Heart left ventricle (tissue), 16 donors: ENCODE results near the gene LOC101059915.
"Not testable (repeated sequence)": the region's sequence is repeated elsewhere in the genome, so short reads cannot be mapped to it uniquely, and the experiment has no call there.

ENCODE experiments used
- ATAC-seq, 4 donors: fragments of 200-7000 bp; cut with Tn5 transposase; one replicate each; pipeline ENCODE4 v1.9.1; 2020 to 2022; ENCODE audit warnings: moderate library complexity in 4 of 4, mild to moderate bottlenecking in 3 of 4, moderate number of reproducible peaks in 1 of 4
- DNase-seq, 5 donors: peaks; one replicate each; pipeline ENCODE4 v3.0.0-alpha.2; 2020
- H3K27ac ChIP-seq, 12 donors: fragments of 200-600 bp; sonication (generic) in 4 of 12; one replicate each; pipeline versions ENCODE4 v1.5.0 to v1.8.0; 2016 to 2022; ENCODE audit warnings: mild to moderate bottlenecking in 2 of 12
- H3K27me3 ChIP-seq, 9 donors: fragments of 200-600 bp; sonication (generic) in 2 of 9; one replicate each; pipeline versions ENCODE4 v1.5.1 to v1.8.0; 2016 to 2022; ENCODE audit warnings: mild to moderate bottlenecking in 3 of 9
- H3K36me3 ChIP-seq, 9 donors: fragments of 200-600 bp; sonication (generic) in 2 of 9; one replicate each; pipeline versions ENCODE4 v1.5.0 to v1.8.0; 2018 to 2022; ENCODE audit warnings: mild to moderate bottlenecking in 2 of 9
- H3K4me1 ChIP-seq, 12 donors: fragments of 200-600 bp; sonication (generic) in 4 of 12; one replicate each; pipeline versions ENCODE4 v1.5.0 to v1.8.0; 2016 to 2022; ENCODE audit warnings: mild to moderate bottlenecking in 3 of 12
- H3K4me3 ChIP-seq, 12 donors: fragments of 200-600 bp; sonication (generic) in 4 of 12; one replicate each; pipeline versions ENCODE4 v1.5.0 to v1.8.0; 2017 to 2022; ENCODE audit warnings: mild to moderate bottlenecking in 9 of 12, moderate library complexity in 4 of 12
- H3K9me3 ChIP-seq, 12 donors: fragments of 200-600 bp; sonication (generic) in 4 of 12; one replicate each; pipeline versions ENCODE4 v1.5.0 to v1.8.0; 2016 to 2022; ENCODE audit warnings: mild to moderate bottlenecking in 1 of 12
- POLR2A ChIP-seq, 2 donors: fragments of 450-650 bp; IDR thresholded peaks; one replicate each; pipeline ENCODE4 v1.6.1; 2017; ENCODE audit warnings: antibody characterized with exemption in 2 of 2, mild to moderate bottlenecking in 2 of 2, moderate library complexity in 2 of 2
- WGBS, 4 donors: extraction: QIAGEN DNeasy Blood & Tissue Kit in 2 of 4; methylation state at CpG; one replicate each; pipeline versions ENCODE4 v1.1.5 to v1.1.7; 2013 to 2018; 5-methylcytosine and 5-hydroxymethylcytosine counted together
- intact Hi-C, 10 donors: fragments of 100-400 bp; cut with DNase I; formaldehyde crosslinking; loops; one replicate each; pipeline versions ENCODE4 v1.11.1 to v1.14.2; 2022
- TF ChIP-seq, protein P1 (sequence below), 12 donors: fragments of 200-600 bp; sonication (generic) in 4 of 12; IDR thresholded peaks; one replicate each; pipeline versions ENCODE4 v1.5.0 to v1.8.0; 2018 to 2022; ENCODE audit warnings: antibody characterized with exemption in 12 of 12, mild to moderate bottlenecking in 5 of 12
- donor health status: ischemic (EF 13 %, LVEDD 7.1; RV severe dilation, severe dysfunction).
- donor health status: healthy with polysubstance abuse.
- donor health status: DM: no; HTN: yes; CAD: no.
- donor health status: DM: no; HTN: no; CAD: no.
- donor health status: ischemic (EF 25% LVEDD 6.9; RV normal size, moderate dysfunction).
- donor health status: ischemic (EF 25% LVEDD 5.7; RV mildly dilated, moderate dysfunction).
- donor health status: healthy.
- donor health status: DM: yes; HTN: yes; CAD: no.
- donor health status: ischemic (EF 35%, LVEDD 5.7; RV mildly dilated, moderate dysfunction).
- donor health status: nonischemic (EF 11% LVEDD 7.7; RV severe dilation, severe dysfunction).
- donor health status: DM: yes; HTN: yes; CAD: no.
- donor health status: PGD.
- donor health status: ischemic (EF 29% LVEDD 5.4; RV normal size, mild dysfunction).
- donor health status: nonischemic (EF 23%, LVEDD 6.1; RV moderate dilation, normal function).

The LOC101059915 gene

DNA sequence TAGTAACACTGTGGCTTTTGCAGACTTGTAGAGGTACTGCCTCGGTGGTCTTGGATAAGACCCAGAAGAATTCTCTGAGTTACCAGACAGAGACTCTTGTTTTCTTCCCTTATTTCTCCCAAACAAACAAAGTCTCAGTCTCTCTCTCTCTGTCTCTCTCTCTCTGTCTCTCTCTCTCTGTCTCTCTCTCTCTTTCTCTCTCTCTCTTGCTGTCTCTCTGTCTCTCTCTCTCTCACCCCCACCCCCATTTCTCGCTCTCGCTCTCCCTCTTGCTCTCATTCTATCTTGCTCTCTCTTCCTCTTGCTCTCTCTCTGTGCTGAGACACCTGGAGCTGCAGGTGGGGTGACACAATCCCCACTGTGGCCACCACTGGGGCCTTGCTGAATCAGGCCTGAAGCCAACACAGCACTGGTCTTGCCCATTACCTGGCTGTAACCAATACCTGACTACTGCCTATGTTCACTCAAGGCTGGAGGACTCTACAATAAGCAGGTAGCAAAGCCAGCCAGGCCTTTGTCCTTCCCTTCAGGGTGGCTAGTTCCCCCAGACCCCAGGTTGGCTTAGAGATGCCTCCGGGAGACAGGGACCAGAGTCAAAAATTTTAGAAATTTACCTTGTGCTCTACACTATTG, 12.3 kb downstream of the LOC101059915 start:
- WGBS, 4 donors, result 83 to 97% (median 89%) methylated on average over 4 of the region's 4 CpGs
- TF ChIP-seq, protein P1, sequence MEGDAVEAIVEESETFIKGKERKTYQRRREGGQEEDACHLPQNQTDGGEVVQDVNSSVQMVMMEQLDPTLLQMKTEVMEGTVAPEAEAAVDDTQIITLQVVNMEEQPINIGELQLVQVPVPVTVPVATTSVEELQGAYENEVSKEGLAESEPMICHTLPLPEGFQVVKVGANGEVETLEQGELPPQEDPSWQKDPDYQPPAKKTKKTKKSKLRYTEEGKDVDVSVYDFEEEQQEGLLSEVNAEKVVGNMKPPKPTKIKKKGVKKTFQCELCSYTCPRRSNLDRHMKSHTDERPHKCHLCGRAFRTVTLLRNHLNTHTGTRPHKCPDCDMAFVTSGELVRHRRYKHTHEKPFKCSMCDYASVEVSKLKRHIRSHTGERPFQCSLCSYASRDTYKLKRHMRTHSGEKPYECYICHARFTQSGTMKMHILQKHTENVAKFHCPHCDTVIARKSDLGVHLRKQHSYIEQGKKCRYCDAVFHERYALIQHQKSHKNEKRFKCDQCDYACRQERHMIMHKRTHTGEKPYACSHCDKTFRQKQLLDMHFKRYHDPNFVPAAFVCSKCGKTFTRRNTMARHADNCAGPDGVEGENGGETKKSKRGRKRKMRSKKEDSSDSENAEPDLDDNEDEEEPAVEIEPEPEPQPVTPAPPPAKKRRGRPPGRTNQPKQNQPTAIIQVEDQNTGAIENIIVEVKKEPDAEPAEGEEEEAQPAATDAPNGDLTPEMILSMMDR (IDR thresholded peaks at IDR 0.05), result no peak
- no peak for TF ChIP-seq POLR2A (IDR thresholded peaks at IDR 0.05)
- H3K4me1 ChIP-seq, result no peaks in the 10 kb centered on the region
- no peak for DNase-seq
- no peaks in the 10 kb centered on the region for H3K36me3 ChIP-seq
- no peak overlapping the region for H3K4me3 ChIP-seq
- no peaks in the 10 kb centered on the region for H3K27me3 ChIP-seq
- H3K9me3 ChIP-seq, result no peaks in the 10 kb centered on the region
- H3K27ac ChIP-seq, result no peak overlapping the region
- intact Hi-C loops, result no loop called here
- no peak for ATAC-seq

DNA sequence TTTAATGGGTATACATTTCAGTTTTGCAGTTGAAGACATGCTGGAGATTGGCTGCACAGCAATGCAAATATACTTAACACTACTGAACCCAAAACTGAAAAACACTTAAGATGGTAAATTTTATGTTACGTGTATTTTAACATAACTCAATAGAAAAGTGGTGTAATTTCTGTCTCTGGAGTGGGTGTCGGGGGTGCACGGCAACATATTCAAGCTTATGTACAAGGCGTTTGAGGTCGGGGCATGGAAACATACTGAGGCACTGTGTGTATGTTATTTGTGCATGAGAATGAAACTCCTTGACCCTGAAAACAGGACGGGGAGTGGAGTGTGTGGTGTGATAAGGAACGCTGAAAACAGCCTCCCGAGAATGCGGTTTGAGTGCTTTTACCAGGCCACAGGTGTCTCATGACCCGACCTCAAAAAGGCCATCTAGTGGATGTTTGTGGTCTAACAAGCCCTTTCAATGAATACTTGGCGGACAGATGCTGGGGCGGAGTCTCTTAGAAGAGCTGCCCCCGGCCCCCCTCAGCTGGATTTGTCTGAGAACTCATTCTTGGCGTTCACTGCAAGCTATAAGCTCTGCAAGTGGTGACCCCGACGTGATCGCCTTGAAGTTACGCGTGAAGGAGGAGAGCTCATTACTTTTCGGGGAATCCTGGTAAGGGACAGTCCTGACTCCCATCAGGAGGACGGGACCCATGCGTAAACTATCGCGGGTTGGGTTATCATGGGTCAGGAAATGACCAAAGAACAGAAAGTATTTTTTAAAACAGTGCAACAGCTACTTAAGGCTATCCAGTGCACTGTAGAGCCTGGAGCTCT, 29.5 kb downstream of the LOC101059915 start:
- intact Hi-C loops, H3K4me3 ChIP-seq, H3K9me3 ChIP-seq, DNase-seq, H3K4me1 ChIP-seq, H3K36me3 ChIP-seq, H3K27me3 ChIP-seq, H3K27ac ChIP-seq: not testable (repeated sequence)
- WGBS, 4 donors, result no CpG with 5 or more reads among the region's 24 CpGs
- peak in 3 of 4 donors; percentile 29 to 69 (median 57) for ATAC-seq

DNA sequence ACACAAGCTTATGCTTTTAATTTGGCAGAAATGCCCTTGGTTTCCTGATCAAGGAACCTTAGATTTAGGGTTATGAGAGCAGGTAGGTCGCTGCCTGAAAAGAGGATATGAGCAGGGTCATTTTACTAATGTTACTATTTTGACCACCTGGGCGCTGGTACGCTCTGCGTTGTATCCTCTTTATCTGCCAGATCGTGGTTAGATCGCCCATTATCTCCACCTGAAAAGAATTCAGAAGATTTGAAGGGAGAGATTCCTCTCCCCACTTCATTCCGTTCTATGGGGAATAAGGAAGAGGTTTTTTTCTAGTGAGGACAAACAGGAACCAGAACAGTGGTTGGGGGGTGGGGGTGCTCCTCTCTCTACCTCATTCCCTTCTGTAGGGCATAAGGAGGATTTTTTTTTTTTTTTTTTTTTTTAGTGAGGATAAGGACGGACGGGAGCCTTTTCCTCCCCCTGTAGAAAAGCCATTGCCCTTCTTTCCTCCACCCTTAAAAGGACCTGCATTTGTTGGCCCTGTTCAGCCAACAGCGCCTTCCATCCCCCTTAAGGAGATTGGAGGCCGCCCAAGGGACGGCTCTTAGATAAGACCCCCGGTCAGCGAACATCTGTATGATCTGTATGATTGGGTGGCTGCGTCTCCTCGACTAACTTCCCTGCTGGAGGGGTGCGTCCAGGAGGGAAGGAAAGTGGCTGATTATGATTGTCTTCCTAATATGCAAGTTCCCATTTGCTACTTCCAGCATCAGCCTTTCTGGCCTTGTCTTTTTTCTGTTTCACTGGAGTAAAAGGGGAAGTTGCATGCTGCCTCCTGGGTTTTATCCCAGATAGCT, 30.3 kb downstream of the LOC101059915 start:
- WGBS, 4 donors, result no CpG with 5 or more reads among the region's 17 CpGs
- ATAC-seq, result peak in 3 of 4 donors; percentile 22 to 56 (median 31)

DNA sequence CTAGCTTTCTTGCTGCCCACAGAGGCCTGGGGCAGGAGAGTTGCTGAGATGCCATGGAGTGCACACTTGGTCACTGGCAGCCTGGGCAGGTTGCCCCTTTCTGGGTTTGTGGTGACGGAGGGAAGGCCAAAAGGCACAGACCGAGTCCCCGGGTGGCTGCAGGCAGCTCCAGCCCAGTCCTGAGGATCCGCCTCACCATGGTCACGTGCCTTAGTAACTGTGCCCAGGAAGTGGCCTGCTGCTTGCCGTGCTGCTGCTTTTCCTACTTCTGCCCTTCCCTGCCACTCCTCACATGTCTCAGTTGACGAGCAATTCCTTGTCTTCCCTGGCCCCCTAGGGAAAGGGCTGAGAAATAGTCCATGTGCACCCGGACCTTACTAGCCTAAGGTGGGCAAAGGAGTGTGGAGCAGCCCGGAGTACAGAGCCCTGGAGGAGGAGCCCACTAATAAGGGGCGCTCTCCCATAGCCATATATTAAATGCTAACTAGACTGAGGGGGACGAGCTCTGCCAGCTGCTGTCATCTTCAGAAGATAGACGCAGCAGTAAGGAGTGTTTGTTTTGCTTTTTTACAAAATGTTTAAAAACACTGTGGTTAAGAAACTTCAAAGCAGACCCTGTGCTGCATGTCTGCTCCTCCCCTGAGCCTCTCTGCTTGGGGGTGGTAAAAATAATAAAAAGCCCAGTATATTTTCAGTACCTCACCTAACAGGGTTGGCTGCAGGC, 31.1 kb downstream of the LOC101059915 start:
- H3K36me3 ChIP-seq, H3K4me3 ChIP-seq, H3K4me1 ChIP-seq, H3K27ac ChIP-seq, H3K27me3 ChIP-seq, H3K9me3 ChIP-seq, intact Hi-C loops, DNase-seq: not testable (repeated sequence)
- peak in 3 of 4 donors; percentile 42 to 58 (median 45) for ATAC-seq
- no CpG with 5 or more reads among the region's 12 CpGs for WGBS, 4 donors

More for the DNA sequence above, 30.3 kb downstream of the LOC101059915 start:
- H3K36me3 ChIP-seq, H3K4me3 ChIP-seq, H3K4me1 ChIP-seq, H3K9me3 ChIP-seq, DNase-seq, H3K27me3 ChIP-seq, H3K27ac ChIP-seq, intact Hi-C loops: not testable (repeated sequence)

DNA sequence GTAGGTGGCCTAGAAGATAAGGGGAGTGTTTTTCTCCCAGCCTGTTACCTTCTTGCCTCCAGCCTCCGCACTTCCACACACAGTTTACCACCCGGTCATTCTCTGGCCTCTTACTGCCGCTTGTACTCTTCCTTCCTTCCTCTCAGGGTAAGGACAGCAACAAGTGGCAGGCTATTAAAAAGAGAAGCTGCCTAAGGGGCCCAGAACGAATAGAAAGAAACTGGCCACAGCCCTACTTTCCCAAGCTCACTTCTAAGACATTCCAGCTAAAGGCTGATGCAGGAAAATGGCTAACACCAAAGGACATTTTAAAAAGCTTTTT, 31.6 kb downstream of the LOC101059915 start:
- ATAC-seq, result peak in 1 of 4 donors; percentile 31
- H3K4me3 ChIP-seq, H3K27ac ChIP-seq, H3K36me3 ChIP-seq, intact Hi-C loops, H3K27me3 ChIP-seq, H3K4me1 ChIP-seq, DNase-seq, H3K9me3 ChIP-seq: not testable (repeated sequence)
- no CpG with 5 or more reads among the region's 4 CpGs for WGBS, 4 donors

DNA sequence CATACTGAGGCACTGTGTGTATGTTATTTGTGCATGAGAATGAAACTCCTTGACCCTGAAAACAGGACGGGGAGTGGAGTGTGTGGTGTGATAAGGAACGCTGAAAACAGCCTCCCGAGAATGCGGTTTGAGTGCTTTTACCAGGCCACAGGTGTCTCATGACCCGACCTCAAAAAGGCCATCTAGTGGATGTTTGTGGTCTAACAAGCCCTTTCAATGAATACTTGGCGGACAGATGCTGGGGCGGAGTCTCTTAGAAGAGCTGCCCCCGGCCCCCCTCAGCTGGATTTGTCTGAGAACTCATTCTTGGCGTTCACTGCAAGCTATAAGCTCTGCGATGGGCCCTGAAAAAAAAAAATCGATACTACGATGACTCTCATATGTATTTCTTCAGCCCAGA, 35.5 kb downstream of the LOC101059915 start:
- DNase-seq, H3K9me3 ChIP-seq, ATAC-seq, H3K4me3 ChIP-seq, H3K4me1 ChIP-seq, intact Hi-C loops, H3K36me3 ChIP-seq, H3K27me3 ChIP-seq, H3K27ac ChIP-seq: not testable (repeated sequence)
- no CpG with 5 or more reads among the region's 12 CpGs for WGBS, 4 donors

DNA sequence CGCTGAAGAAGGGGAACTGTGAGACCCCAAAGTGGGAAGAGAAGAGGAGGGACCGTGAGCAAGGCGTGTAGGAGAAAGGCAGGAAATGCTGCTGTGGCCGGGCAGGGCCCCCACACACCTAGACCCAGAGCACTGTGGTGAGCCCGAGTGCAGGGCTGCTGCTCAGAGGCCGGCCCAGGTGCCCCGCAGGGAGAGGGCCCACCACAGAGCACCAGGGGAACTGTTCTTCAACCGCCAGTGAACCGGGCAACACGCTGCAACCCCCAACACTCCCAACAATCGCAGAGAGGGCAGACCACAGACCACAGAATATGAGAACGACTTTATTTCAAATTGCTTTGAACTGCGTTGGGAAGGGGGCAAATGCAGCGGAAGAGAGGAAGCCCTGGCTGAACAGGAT, 46.7 kb downstream of the LOC101059915 start:
- WGBS, 4 donors, result no CpG with 5 or more reads among the region's 14 CpGs
- H3K4me1 ChIP-seq, H3K36me3 ChIP-seq, DNase-seq, ATAC-seq, H3K9me3 ChIP-seq, H3K27me3 ChIP-seq, intact Hi-C loops, H3K4me3 ChIP-seq, H3K27ac ChIP-seq: not testable (repeated sequence)

DNA sequence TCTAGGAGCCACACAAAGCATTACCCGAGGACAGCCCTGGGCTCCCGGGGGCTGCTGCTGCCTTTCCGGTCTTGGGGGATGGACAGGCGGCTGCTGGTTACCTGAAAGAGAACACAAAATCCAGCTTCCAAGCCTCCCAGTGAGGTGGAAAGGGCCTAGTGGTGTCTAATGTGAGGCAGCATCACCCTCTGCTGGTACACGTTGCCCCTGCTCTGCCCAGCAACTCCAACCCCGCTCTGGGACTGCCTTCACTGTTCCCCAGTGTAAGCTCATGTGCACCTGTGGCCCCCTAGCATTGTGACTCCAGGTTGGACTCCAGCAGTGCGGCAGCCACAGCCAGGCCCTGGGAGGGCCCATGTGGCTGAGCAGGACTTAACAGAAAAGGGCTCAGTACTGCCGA, 48.2 kb downstream of the LOC101059915 start:
- ATAC-seq, intact Hi-C loops: not testable (repeated sequence)
- no CpG with 5 or more reads among the region's 8 CpGs for WGBS, 4 donors

DNA sequence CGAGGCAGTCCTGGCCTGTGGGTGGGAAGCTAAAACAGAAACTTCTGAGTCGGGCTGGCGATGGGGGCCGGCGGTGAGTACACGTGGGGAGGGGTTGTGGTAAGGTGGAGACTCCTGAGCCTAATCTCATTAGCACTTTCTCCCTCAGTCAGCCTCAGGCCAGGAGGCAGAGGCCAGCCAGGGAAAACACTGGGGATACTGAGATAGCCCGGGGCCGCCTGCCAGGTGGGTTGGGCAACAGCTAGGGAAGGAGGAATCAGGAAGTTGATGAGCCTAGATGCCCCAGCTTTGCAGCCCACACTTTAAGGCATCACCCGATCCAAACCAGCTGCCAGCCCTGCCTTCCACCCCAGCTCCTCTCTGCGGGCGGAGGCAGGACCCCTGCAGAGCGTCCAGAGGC, 49.0 kb downstream of the LOC101059915 start:
- H3K4me1 ChIP-seq, H3K4me3 ChIP-seq, H3K36me3 ChIP-seq, DNase-seq, H3K9me3 ChIP-seq, intact Hi-C loops, H3K27ac ChIP-seq, H3K27me3 ChIP-seq: not testable (repeated sequence)
- peak in 1 of 4 donors; percentile 16 for ATAC-seq
- no CpG with 5 or more reads among the region's 12 CpGs for WGBS, 4 donors

More for the DNA sequence above, 48.2 kb downstream of the LOC101059915 start:
- not testable (repeated sequence) for H3K4me3 ChIP-seq, H3K4me1 ChIP-seq, H3K36me3 ChIP-seq, H3K27me3 ChIP-seq, H3K27ac ChIP-seq, H3K9me3 ChIP-seq, DNase-seq
